Ascending aorta (tissue), 2 donors: ENCODE data around the gene PEF1. TPM values are rescaled to one million over a fixed set of nuclear protein-coding genes. Genes with fewer than 3 reads are reported as not detected.
A peak's percentile ranks its signal among the peaks of the same experiment; 100 is the strongest.

Source experiments
- DNase-seq, 2 donors: peaks; one replicate each; pipeline ENCODE4 v3.0.0-alpha.2; 2019; ENCODE audit warnings: low spot score in 2 of 2
- H3K27ac ChIP-seq, 2 donors: fragments of 200-600 bp; sonication (generic); one replicate each; pipeline ENCODE4 v1.5.1; 2016 to 2017; ENCODE audit warnings: mild to moderate bottlenecking in 1 of 2
- H3K27me3 ChIP-seq: fragments of 200-600 bp; sonication (generic); one replicate; pipeline ENCODE4 v1.5.1; 2017
- H3K36me3 ChIP-seq, 2 donors: fragments of 200-600 bp; sonication (generic); one replicate each; pipeline ENCODE4 v1.5.1; 2016
- H3K4me1 ChIP-seq, 2 donors: fragments of 200-600 bp; sonication (generic); one replicate each; pipeline ENCODE4 v1.5.1; 2016 to 2017; ENCODE audit warnings: mild to moderate bottlenecking in 1 of 2
- H3K4me3 ChIP-seq, 2 donors: fragments of 200-600 bp; sonication (generic); one replicate each; pipeline ENCODE4 v1.5.1; 2016 to 2017; ENCODE audit warnings: mild to moderate bottlenecking in 1 of 2
- H3K9me3 ChIP-seq, 2 donors: fragments of 200-600 bp; sonication (generic); one replicate each; pipeline ENCODE4 v1.5.1; 2016
- CTCF ChIP-seq, 3 experiments: fragments of 200-600 bp in 2 of 3; fragments of 450-650 bp in 1 of 3; sonication (generic) in 2 of 3; IDR thresholded peaks; one replicate each; pipeline ENCODE4 v1.5.1; 2016 to 2019; ENCODE audit warnings: antibody characterized with exemption in 3 of 3, mild to moderate bottlenecking in 1 of 3, moderate library complexity in 1 of 3
- intact Hi-C: fragments of 100-400 bp; cut with DNase I; formaldehyde crosslinking; loops from one replicate; pipeline ENCODE4 v1.15.1; 2023
- total RNA-seq: library from RNA; depleted of rRNA; stranded (reverse); fragments of >200 nt; gene quantifications from one replicate; pipeline ENCODE4 v1.1.0, GENCODE V29; 2016

The PEF1 gene
- total RNA-seq, 1 donor from 2014 or later, result 340 TPM

- no peak for TF ChIP-seq CTCF (IDR thresholded peaks at IDR 0.05)
- H3K4me1 ChIP-seq, result peaks cover 0 to 11% of the 10 kb centered on the region in 2 donors
- DNase-seq, result no peak
- H3K4me3 ChIP-seq, result no peak overlapping the region
- H3K27ac ChIP-seq, result no peak overlapping the region
- intact Hi-C loops, result no loop called here
- H3K27me3 ChIP-seq, result no peaks in the 10 kb centered on the region
- H3K9me3 ChIP-seq, result no peaks in the 10 kb centered on the region
- no peaks in the 10 kb centered on the region for H3K36me3 ChIP-seq
Observed at GRCh38 chr1:31595836-31596736, 48.6 kb downstream of the PEF1 start.

- Histone ChIP-seq H3K27ac (no peak overlapping the region), H3K27me3 (no peaks in the 10 kb centered on the region), H3K9me3 (no peaks in the 10 kb centered on the region), H3K4me1 (peaks cover 5 to 18% of the 10 kb centered on the region in 2 donors), H3K36me3 (no peaks in the 10 kb centered on the region), H3K4me3 (no peak overlapping the region)
- intact Hi-C loops, result loop anchor here (1.0 to 5.0 kb wide), 2 partner anchors 30 to 33 kb away; no protein-coding TSS in a partner anchor
- peak; percentile 75 to 79 (median 78) for TF ChIP-seq CTCF (IDR thresholded peaks at IDR 0.05)
- DNase-seq, result peak in 1 of 2 donors; percentile 87
Observed at GRCh38 chr1:31593770-31594632, 50.7 kb downstream of the PEF1 start.

- H3K27me3 ChIP-seq, result no peaks in the 10 kb centered on the region
- TF ChIP-seq CTCF (IDR thresholded peaks at IDR 0.05), result no peak
- H3K4me3 ChIP-seq, result no peak overlapping the region
- DNase-seq, result no peak
- intact Hi-C loops, result loop anchor here (5.0 kb wide), 1 partner anchor 34 kb away; no protein-coding TSS in a partner anchor
- no peaks in the 10 kb centered on the region for H3K36me3 ChIP-seq
- no peaks in the 10 kb centered on the region for H3K9me3 ChIP-seq
- H3K4me1 ChIP-seq, result peaks cover 6 to 26% of the 10 kb centered on the region in 2 donors
- peak overlapping the region; percentile 93 to 97 for H3K27ac ChIP-seq
Observed at GRCh38 chr1:31593136-31593665, 51.5 kb downstream of the PEF1 start.

GRCh38 chr1:31592132-31592531, 52.5 kb downstream of the PEF1 start:
- TF ChIP-seq CTCF (IDR thresholded peaks at IDR 0.05), result no peak
- H3K27ac ChIP-seq, result peak overlapping the region; percentile 93 to 97
- no peaks in the 10 kb centered on the region for H3K9me3 ChIP-seq
- no peaks in the 10 kb centered on the region for H3K27me3 ChIP-seq
- H3K4me3 ChIP-seq, result no peak overlapping the region
- peaks cover 11 to 36% of the 10 kb centered on the region in 2 donors for H3K4me1 ChIP-seq
- no peak for DNase-seq
- intact Hi-C loops, result loop anchor here (5.0 kb wide), 1 partner anchor 35 kb away; no protein-coding TSS in a partner anchor
- no peaks in the 10 kb centered on the region for H3K36me3 ChIP-seq

- H3K4me1 ChIP-seq, result peaks cover 16 to 42% of the 10 kb centered on the region in 2 donors
- no peaks in the 10 kb centered on the region for H3K9me3 ChIP-seq
- DNase-seq, result peak in 1 of 2 donors; percentile 91
- H3K27me3 ChIP-seq, result no peaks in the 10 kb centered on the region
- peaks cover 5% of the 10 kb centered on the region in 2 donors for H3K36me3 ChIP-seq
- TF ChIP-seq CTCF (IDR thresholded peaks at IDR 0.05), result no peak
- intact Hi-C loops, result loop anchor here (5.0 kb wide), 1 partner anchor 36 kb away; no protein-coding TSS in a partner anchor
- peak overlapping the region; percentile 93 to 97 for H3K27ac ChIP-seq
- no peak overlapping the region for H3K4me3 ChIP-seq
Observed at GRCh38 chr1:31591425-31592093, 53.1 kb downstream of the PEF1 start.
